ENCODE results near the gene ATP6V1C2. TPM values are rescaled to one million over a fixed set of nuclear protein-coding genes. Genes with fewer than 3 reads are reported as not detected.

ATP6V1C2 gene
- total RNA-seq, 1 experiment from 2014 or later = 2.0 TPM

DNA sequence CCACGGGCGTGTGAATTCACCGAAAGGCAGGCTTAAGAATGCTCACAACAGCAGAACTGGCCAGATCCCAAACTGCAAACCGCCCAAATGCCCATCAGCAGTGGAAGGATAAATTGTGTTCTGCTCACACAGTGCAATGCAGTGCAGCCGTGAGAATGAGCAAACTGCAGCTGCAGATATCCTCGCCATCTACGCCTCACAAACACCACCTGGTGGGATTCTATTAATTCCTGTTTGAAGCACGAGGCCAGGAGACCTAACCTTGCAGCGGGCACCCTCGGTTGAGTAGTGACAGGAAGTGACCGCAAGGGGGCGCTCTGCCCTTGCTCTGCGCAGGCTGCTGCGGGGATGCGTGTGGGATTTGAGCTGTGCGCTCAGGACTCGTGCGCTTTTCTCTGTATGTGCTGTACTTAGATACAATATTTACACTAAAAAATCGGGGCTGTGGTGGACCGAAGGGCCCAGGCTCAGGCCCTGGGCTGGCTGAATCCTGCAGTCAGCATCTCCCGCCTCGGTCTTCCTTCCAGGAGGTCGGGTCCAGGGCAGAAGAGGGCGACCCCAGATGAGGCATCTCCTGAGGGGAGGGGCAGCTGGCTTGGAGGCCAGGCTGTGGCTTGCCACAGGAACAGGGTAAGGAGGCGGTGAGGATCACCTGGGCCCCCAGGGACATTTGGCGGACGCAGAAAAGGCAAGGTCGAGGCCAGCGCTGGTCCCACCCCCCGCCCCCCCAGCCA is 110.9 kb downstream of the ATP6V1C2 start:
- DNase-seq (ENCODE audit: low read depth, low spot score) (peak; percentile 69), ATAC-seq (peak; percentile 81)
- ChIA-PET RAD21 (ENCODE audit: low non-redundant PET in 1 of 2, low total read pairs in 2 of 2, uncharacterized antibody in 2 of 2, unreplicated experiment in 2 of 2) (interaction anchor here (1.0 to 2.3 kb wide), 7 partner anchors 123 to 300 kb away, joined by 4 to 13 read pairs (median 8); a partner anchor contains a TSS), CTCF (interaction anchor here (0.6 to 6.6 kb wide), 26 partner anchors 9 to 752 kb away, joined by 3 to 173 read pairs (median 4); partner anchors contain the start of genes PDIA6 and SLC66A3), POLR2A (interaction anchor here (1.2 to 1.7 kb wide), 2 partner anchors 292 to 298 kb away, joined by 8 to 10 read pairs; no protein-coding TSS in a partner anchor)
- H3K27ac ChIP-seq (ENCODE audit: low read depth, low read length) = no peak overlapping the region
- peak overlapping the region; percentile 59 for H3K4me2 ChIP-seq (ENCODE audit: low read length)
- H3K9me2 ChIP-seq (ENCODE audit: insufficient read depth) = no peaks in the 10 kb centered on the region
- H3K9ac ChIP-seq (ENCODE audit: low read length) = no peak overlapping the region
- H3K27me3 ChIP-seq (ENCODE audit: insufficient read depth, low read length) = no peaks in the 10 kb centered on the region
- no TSS peak for BruUV-seq (replicated peaks)
- no peak overlapping the region for H2AFZ ChIP-seq (ENCODE audit: low read depth, low read length, poor library complexity, severe bottlenecking)
- H3K9me3 ChIP-seq (ENCODE audit: control insufficient read depth in 1 of 2, insufficient read depth in 1 of 2, low read depth in 1 of 2, low read length in 2 of 2) = no peaks in the 10 kb centered on the region
- H3K4me1 ChIP-seq (ENCODE audit: control insufficient read depth in 1 of 2, insufficient read depth in 2 of 2, low read length in 2 of 2) = peaks cover 0 to 23% of the 10 kb centered on the region in 2 experiments; a peak in 2 of 4 replicates
- no peak for TF ChIP-seq ZNF274 (IDR thresholded peaks at IDR 0.05; ENCODE audit: low read depth, low read length)
- TF ChIP-seq ZBTB33 (IDR thresholded peaks at IDR 0.05; ENCODE audit: extremely low read depth, insufficient replicate concordance, low read length) = no peak
- TF ChIP-seq RAD21 (IDR thresholded peaks at IDR 0.05; ENCODE audit: low read depth) = peak; percentile 99
- TF ChIP-seq ZFX (IDR thresholded peaks at IDR 0.05) = no peak
- no peak for TF ChIP-seq EGR1 (IDR thresholded peaks at IDR 0.05; ENCODE audit: low read depth)
- TF ChIP-seq CTCF (IDR thresholded peaks at IDR 0.05 in 2 of 3, conservative IDR thresholded peaks at IDR 0.05 in 1 of 3; ENCODE audit: borderline replicate concordance in 1 of 3, insufficient read depth in 1 of 3, low read depth in 2 of 3, low read length in 2 of 3) = peak; percentile 91 to 98 (median 98)
- no peak for TF ChIP-seq SIN3A (IDR thresholded peaks at IDR 0.05; ENCODE audit: low read depth)
- no peak for TF ChIP-seq EZH2 (IDR thresholded peaks at IDR 0.05)
- no peak for TF ChIP-seq SP1 (IDR thresholded peaks at IDR 0.05; ENCODE audit: low read depth)
- TF ChIP-seq CBX3 (IDR thresholded peaks at IDR 0.05; ENCODE audit: low read depth) = no peak
- peak; percentile 12 for TF ChIP-seq YY1 (IDR thresholded peaks at IDR 0.05; ENCODE audit: extremely low read depth, insufficient replicate concordance, low read depth, low read length)
- TF ChIP-seq MAX (IDR thresholded peaks at IDR 0.05) = peak; percentile 88
- TF ChIP-seq REST (IDR thresholded peaks at IDR 0.05; ENCODE audit: low read depth) = no peak
- H3K79me2 ChIP-seq (ENCODE audit: insufficient read depth, low read length) = no peaks in the 10 kb centered on the region
- intact Hi-C loops (cut with micrococcal nuclease) = loop anchor here (1.0 to 10.0 kb wide), 5 partner anchors 123 to 750 kb away; no protein-coding TSS in a partner anchor
- H3K36me3 ChIP-seq (ENCODE audit: control insufficient read depth in 1 of 2, insufficient read depth in 2 of 2, low read length in 2 of 2) = no peaks in the 10 kb centered on the region
- no peaks in the 10 kb centered on the region for H4K20me1 ChIP-seq (ENCODE audit: insufficient read depth)
- H3K4me3 ChIP-seq (replicated peaks in 1 of 2; ENCODE audit: low read depth in 1 of 2, low read length in 2 of 2) = no peak overlapping the region

All from HCT116 (cell line).